ENCODE measurements around the gene PYGB. TPM values are rescaled to one million over a fixed set of nuclear protein-coding genes. Genes with fewer than 3 reads are reported as not detected.
"Not testable (repeated sequence)": the region's sequence is repeated elsewhere in the genome, so short reads cannot be mapped to it uniquely, and the experiment has no call there.

The PYGB gene
- polyA plus RNA-seq, 3 donors: 14.4 to 39.4 (median 39.1) TPM

GRCh38 chr20:25256226-25256859 is 8.5 kb downstream of the PYGB start:
- H3K27ac ChIP-seq (ENCODE audit: low read depth, low read length): no peak overlapping the region
- 80 to 82% (median 81%) methylated on average over 5 of the region's 5 CpGs for WGBS, 3 donors

GRCh38 chr20:25257130-25257529 is 9.2 kb downstream of the PYGB start:
- 89 to 94% (median 92%) methylated on average over 5 of the region's 5 CpGs for WGBS, 3 donors
- no peak overlapping the region for H3K27ac ChIP-seq (ENCODE audit: low read depth, low read length)

GRCh38 chr20:25257756-25258475 is 10.0 kb downstream of the PYGB start:
- H3K27ac ChIP-seq (ENCODE audit: low read depth, low read length): no peak overlapping the region
- WGBS, 3 donors: 86 to 93% (median 88%) methylated on average over 10 of the region's 10 CpGs

- no peak overlapping the region for H3K27ac ChIP-seq (ENCODE audit: low read depth, low read length)
- WGBS, 3 donors: 83 to 89% (median 87%) methylated on average over 8 of the region's 8 CpGs
Measured at GRCh38 chr20:25258476-25258805, 10.6 kb downstream of the PYGB start.

- no peak overlapping the region for H3K27ac ChIP-seq (ENCODE audit: low read depth, low read length)
- WGBS, 3 donors: 84 to 94% (median 87%) methylated on average over 4 of the region's 4 CpGs
Measured at GRCh38 chr20:25258828-25259227, 10.9 kb downstream of the PYGB start.

GRCh38 chr20:25259358-25259757 is 11.5 kb downstream of the PYGB start:
- 85 to 98% (median 96%) methylated on average over 12 of the region's 12 CpGs for WGBS, 3 donors
- no peak overlapping the region for H3K27ac ChIP-seq (ENCODE audit: low read depth, low read length)

- H3K27ac ChIP-seq (ENCODE audit: low read depth, low read length): no peak overlapping the region
- 92 to 94% (median 93%) methylated on average over 9 of the region's 9 CpGs for WGBS, 3 donors
Measured at GRCh38 chr20:25259788-25260254, 11.9 kb downstream of the PYGB start.

GRCh38 chr20:25260770-25261437 is 13.0 kb downstream of the PYGB start:
- 92 to 97% (median 96%) methylated on average over 15 to 16 of the region's 16 CpGs for WGBS, 3 donors

DNA sequence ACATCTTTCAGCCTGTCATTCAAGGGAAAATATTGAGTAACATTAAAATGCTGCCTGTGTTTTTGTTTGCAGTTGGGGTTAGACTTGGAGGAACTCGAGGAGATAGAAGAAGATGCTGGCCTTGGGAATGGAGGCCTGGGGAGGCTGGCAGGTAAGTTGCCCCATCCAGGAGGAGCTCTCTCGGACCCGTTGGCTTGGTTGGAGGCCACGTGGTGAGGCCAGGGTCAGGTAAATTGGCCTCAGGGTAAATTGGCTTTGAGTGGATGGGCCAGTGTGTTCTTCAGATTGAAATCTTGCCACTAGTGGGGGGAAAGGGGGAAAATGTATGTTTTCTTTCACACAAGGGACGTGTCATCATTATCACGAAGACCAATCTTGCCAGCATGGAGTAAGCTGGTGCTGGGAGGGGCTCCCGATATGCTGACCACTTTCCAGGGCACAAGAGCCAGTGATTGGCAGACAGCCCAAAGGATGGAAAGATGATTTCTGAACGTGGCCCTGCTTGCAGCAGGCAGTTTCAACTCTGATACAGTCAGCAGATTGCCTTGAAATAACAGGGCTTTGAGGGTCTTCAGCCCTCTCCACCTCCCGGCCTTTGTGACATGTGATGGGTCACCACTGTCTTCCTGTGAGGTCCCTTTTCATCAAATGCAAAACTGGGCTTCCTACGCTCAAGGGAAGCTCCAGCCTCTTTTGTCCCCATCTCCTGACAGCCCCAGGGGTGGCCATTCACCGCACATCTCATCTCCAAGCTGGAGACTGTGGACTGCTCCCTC is 21.4 kb downstream of the PYGB start:
- no peak overlapping the region for H3K27ac ChIP-seq (ENCODE audit: low read depth, low read length)
- WGBS, 3 donors: 86 to 91% (median 89%) methylated on average over 11 of the region's 11 CpGs

More at GRCh38 chr20:25260770-25261437, 13.0 kb downstream of the PYGB start:
- not testable (repeated sequence) for H3K27ac ChIP-seq (ENCODE audit: low read depth, low read length)

DNA sequence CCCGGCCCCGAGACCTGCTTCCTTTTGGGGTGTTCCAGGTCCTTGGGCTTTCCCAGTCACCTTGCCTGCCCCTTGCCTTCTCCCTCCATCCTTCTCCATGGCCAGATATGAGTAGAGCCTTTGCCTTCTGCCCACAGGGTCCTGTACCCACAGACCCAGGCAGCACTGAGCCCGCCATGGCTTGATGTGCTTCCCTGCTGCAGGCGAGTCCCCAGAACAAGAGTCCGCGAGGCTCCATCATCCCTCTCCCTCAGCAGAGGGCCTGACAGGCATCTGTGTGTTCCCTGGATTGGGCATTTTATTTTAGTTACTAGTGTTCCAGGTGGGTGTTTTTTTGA is 21.9 kb downstream of the PYGB start:
- H3K27ac ChIP-seq (ENCODE audit: low read depth, low read length): no peak overlapping the region
- WGBS, 3 donors: 97 to 98% (median 97%) methylated on average over 6 of the region's 6 CpGs

DNA sequence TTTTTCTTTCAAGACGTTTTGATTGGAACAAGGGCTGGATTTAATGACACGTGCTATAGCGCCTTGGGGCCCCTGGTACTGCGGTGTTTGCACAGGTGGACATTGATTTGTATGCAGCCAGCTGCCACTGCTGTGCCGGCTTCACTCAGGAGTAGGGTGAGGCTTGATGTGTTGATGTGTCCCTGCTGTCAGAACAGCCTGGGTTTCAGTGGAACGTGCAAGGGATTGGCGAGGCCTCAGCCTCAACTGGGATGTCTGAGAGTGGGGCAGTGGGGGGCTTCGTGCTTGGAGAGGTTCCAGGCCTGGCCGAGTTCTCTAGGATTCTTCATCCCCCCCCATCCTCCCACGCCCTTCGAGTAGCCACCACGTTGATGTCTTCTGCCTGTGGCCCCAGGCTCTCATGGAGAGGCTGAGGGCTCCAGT is 23.0 kb downstream of the PYGB start:
- H3K27ac ChIP-seq (ENCODE audit: low read depth, low read length): no peak overlapping the region
- 70 to 92% (median 91%) methylated on average over 12 of the region's 12 CpGs for WGBS, 3 donors

DNA sequence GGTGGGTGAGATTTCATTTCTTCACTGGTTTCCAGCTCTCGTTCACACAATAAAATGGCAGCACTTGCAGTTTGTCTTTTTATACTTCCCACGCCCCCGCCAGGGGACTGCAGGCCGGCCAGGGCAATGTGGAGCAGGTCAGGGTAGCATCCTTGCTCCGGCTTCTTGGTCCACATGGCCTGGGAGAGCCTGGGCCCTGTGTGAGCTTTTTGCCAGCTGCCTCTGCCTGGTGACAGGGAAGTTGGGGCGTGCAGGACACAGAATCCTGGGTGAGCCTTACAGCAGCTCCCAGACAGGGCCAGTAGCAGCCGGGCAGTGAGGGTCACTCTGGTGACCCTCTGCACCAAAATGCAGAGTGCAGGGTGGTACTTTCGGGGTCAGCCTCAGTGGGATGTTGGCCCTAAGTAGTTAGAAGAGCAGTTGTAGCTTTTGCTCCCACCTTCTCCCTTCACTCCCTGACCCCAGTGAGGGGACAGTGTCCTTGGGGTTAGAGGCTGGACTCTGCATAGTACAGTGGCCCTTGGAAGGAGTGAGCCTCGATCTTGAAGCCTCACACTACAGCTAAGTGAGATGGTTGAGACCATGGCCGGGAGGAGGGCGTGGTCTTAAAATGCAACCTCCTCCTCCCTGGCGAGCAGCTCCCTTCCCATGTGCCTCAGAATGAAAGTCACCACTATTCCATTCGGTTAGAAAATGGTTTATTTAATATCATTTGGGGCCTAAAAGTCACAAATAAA is 23.8 kb downstream of the PYGB start:
- 95 to 96% (median 95%) methylated on average over 13 of the region's 13 CpGs for WGBS, 3 donors
- no peak overlapping the region for H3K27ac ChIP-seq (ENCODE audit: low read depth, low read length)

DNA sequence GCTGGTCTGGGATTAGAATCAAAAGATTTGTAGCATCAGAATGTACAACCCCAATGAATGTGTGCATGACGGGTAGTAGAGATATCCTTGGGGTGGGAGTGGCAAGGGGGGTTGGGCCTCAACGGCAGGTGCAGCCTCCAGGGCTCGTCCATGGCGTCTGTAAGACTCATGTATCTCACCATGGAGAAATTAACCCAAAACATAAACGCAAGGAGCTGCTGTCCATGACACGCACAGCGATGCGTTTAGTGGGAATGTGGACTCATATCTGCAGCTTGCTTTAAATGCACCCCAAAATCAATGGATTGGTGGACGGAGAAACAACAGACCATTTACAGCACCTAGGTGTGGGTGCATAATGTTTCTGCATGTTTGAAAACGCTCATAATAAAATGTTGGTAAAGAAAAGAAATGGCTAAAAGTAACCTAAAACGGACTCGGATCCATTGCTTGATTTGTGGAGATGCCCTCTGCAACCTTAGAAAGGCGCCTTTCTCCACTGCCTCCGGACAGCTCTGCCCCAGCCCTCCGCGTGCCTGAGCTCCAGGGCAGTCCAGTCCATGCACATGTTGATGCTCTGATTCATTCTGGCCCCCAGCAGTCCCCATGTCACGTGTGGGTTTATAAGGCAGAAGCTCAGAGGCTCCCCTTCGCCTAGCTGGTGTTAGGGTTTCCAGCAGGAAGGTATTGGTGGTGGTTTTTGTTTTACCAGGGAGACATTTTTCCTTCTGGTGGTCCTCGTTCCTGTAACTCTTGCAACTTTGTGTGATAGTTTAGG is 24.5 kb downstream of the PYGB start:
- 89 to 93% (median 92%) methylated on average over 19 of the region's 19 CpGs for WGBS, 3 donors
- no peak overlapping the region for H3K27ac ChIP-seq (ENCODE audit: low read depth, low read length)

- H3K27ac ChIP-seq (ENCODE audit: low read depth, low read length): no peak overlapping the region
- 89 to 94% (median 90%) methylated on average over 10 of the region's 10 CpGs for WGBS, 3 donors
Measured at GRCh38 chr20:25273046-25273445, 25.2 kb downstream of the PYGB start.

DNA sequence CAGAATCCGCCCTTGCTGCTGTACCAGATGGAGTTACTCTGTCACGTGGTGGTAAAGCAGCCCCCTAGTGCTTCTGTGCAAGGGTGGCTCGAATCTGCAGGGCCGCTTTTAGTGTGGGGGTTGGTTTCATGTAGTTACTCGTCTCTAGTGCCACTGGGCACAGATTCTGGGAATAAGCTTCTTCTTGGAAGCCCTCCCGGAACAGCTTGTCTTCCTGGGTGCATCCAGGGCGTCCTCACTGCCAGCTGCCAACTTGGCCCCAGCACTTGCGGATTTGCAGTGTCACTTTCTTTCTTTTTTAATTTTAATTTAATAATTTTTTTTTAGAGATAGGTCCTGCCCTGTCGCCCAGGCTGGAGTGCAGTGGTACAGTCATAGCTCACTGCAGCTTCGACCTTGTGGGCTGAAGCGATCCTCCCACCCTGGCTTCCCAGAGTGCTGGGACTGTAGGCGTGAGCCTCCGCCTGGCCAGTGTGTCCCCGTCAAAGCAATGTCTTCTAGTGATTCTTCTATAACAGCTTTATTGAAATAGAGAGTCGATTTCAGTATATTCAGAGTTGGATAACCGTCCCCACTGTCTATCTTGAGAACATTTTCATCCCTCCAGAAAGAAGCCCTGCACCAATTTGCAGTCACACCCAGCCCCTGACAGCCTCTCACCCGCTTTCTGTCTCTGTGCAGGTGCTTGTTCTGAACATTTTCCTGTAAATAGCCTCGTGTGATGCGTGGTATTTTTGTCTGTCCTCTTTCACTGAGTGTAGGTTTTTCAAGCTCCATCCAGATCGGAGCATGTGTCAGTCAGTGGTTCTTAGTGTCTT is 25.9 kb downstream of the PYGB start:
- WGBS, 3 donors: 89 to 95% (median 90%) methylated on average over 20 of the region's 20 CpGs
- no peak overlapping the region for H3K27ac ChIP-seq (ENCODE audit: low read depth, low read length)

DNA sequence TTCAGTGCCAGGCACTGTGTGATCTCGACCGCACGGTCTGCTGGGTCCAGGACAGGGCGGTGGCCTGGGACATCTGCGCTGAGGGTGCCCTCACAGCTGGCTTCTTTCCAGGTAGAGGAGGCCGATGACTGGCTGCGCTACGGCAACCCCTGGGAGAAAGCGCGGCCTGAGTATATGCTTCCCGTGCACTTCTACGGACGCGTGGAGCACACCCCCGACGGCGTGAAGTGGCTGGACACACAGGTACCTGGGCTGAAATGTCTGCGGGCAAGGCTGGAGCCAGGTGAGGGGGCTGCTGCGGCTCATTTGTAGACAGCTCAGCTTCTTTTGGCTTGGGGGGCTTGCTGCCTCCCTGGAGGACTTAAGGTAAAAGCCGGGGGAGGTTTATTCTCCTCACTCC is 26.6 kb downstream of the PYGB start:
- H3K27ac ChIP-seq (ENCODE audit: low read depth, low read length): no peak overlapping the region
- 92 to 97% (median 95%) methylated on average over 20 of the region's 20 CpGs for WGBS, 3 donors
